GM12864 (cell line): ENCODE data around the gene RERE.

Source experiments
- DNase-seq: peaks from one replicate; pipeline ENCODE4 v3.0.0-alpha.2; 2011; ENCODE audit warnings: low read depth
- H3K4me3 ChIP-seq: 2 replicates; pipeline ENCODE4 v1.5.1; 2011; ENCODE audit warnings: mild to moderate bottlenecking, low read depth, low read length, control low read depth
- TF ChIP-seq, protein P1 (sequence below): IDR thresholded peaks from 2 replicates; pipeline ENCODE4 v1.5.1; 2011; ENCODE audit warnings: low read depth, mild to moderate bottlenecking, moderate library complexity, low read length, control low read depth, inconsistent platforms; ENCODE audit errors: missing control alignments

Gene RERE

DNA sequence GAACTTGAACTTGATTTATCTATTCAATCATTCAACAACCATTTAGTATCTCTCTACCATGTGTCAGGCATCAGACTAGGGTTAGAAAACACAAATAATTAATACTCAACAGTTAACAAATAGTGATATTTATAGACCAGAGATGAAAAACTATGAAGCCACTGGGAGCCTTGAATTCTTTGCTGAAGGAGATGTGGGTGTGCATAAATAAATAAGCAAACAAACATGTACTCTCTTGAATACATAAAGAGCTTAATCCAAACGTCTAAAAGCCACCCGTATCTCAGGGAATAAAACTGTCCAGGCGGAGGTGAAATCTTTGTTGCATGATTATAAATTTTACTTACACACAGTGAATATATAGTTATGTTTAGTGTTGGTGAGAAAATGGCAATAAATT, 333.9 kb downstream of the RERE start:
- TF ChIP-seq, protein P1, sequence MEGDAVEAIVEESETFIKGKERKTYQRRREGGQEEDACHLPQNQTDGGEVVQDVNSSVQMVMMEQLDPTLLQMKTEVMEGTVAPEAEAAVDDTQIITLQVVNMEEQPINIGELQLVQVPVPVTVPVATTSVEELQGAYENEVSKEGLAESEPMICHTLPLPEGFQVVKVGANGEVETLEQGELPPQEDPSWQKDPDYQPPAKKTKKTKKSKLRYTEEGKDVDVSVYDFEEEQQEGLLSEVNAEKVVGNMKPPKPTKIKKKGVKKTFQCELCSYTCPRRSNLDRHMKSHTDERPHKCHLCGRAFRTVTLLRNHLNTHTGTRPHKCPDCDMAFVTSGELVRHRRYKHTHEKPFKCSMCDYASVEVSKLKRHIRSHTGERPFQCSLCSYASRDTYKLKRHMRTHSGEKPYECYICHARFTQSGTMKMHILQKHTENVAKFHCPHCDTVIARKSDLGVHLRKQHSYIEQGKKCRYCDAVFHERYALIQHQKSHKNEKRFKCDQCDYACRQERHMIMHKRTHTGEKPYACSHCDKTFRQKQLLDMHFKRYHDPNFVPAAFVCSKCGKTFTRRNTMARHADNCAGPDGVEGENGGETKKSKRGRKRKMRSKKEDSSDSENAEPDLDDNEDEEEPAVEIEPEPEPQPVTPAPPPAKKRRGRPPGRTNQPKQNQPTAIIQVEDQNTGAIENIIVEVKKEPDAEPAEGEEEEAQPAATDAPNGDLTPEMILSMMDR, result no peak
- no peak overlapping the region for H3K4me3 ChIP-seq
- no peak for DNase-seq

DNA sequence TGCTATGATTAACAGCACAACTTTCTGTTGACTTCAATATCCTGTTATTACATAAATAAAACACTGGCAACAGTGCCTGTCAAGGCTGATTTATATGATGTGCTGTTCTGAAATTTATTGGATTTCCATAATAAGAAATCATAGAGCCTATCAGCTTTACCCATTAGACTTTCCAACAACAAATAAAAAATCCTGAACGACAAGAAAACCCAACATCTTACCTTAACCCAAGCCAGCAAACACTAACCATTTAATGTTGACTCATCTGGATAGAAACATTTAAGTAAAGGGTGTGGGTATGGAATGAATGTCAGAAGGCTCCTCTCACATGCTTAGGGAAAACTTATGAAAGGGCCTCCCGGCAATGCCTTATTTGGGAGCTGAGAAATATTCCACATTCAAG, 334.5 kb downstream of the RERE start:
- TF ChIP-seq, protein P1, result no peak
- DNase-seq, result no peak
- H3K4me3 ChIP-seq, result no peak overlapping the region

DNA sequence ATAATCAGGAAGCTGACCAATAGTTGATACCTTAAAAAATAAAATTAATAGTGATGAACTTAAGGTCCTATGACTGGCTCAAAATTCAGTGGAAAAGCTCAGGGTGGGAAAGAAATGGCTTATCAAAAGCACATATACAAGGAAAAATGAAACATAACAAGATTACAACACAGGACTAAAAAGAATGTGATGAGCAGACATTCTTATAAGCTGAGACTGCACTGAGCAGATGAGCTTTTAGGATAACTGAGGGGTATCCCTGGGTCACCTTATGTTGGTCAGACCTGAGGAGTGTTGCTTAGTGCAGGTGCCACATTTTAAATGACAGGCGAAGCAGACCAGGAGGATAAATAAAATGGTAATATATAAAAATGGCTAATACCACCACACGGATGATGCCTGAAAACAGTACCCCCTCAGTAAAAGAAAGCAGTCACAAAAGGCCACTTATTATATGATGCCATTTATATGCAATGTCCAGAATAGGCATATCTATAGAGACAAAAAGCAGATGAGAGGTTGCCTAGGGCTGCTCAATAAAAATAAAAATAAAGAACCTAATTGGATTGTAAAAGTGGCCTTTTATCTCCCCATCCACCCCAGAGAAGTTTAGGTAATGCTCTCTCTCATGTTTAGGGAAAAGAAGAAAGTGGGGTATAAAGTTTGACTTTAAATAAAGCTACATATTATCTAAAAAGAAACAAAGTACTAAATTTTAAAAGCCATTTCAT, 335.6 kb downstream of the RERE start:
- DNase-seq, result no peak
- no peak overlapping the region for H3K4me3 ChIP-seq

DNA sequence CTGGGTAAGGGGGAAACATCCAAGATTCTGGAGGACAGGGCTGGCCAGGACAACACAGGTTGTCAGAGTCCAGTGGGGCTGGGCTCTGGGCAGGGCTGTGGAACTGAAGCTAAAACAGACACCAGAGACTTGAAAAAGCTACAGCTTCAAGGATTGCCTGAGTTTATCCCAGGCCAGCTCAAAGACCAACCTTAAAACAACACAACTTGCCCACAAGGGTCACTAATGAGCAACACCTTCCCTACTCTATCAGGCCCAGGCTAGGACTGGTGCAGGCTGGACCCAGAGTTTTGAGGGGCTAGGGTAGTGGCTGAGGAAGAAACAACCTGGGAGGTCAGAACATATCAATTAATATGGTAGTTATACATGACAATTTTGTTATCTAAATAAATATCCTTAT, 338.9 kb downstream of the RERE start:
- TF ChIP-seq, protein P1, result no peak
- DNase-seq, result no peak
- H3K4me3 ChIP-seq, result no peak overlapping the region

More for the DNA sequence above, 335.6 kb downstream of the RERE start:
- TF ChIP-seq, protein P1, result no peak

DNA sequence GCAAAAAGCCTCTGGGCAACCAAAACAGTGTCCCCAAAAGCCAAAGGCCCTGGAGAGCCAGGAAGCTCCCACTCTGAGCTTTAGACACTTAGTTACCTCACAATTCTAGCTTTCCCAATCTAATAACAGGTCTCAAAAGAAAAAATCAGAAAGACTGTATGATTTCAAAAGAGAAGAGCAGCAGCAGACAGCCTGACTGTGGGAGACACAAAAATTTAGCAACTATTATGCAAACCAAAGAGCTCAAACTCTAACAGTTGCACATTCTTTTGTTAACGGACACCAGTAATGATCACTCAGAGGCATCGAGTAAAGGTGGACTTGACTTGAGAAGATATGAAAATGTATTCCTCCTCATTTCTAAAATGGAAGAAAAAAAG, 339.5 kb downstream of the RERE start:
- TF ChIP-seq, protein P1, result no peak
- H3K4me3 ChIP-seq, result no peak overlapping the region
- no peak for DNase-seq

DNA sequence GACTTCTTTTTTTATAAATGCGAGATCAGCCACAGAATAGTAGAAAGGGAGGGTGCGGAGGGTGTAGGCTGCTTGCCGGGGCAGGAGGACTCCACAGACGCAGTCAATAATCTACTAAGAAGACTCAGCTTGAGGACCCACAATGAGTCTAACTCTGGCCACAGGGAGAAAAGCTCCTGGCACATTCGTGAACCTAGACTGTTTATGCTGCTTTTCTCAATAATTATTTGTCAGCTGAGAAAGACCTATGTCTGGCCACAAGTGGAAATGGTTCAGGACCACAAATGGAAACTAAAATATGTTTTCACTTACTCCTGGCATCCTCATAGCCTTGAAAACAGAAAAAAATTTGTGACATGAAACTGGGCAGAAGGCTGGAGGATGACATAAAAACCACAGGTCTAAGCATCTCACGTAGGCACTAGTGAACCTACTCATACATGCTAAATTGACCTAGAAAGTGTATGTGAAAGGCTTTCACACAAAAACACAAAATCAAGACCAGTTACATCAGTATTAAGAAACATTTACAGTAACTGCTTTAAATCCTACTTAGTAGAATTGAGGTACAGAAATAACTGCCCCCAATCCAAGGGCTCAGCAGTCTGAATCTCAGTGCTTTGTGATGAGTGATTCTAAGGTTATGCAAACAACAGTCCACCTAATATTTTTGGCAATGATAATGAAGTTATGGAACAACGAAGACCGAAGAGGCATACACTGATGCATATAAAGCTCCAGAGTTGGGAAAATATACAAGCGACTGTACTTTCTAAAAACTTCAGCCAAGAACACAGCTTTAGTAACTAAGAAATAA, 340.1 kb downstream of the RERE start:
- peak; percentile 57 for DNase-seq
- TF ChIP-seq, protein P1, result no peak
- H3K4me3 ChIP-seq, result no peak overlapping the region
